ENCODE results near the gene TAS2R14.

The TAS2R14 gene

DNA sequence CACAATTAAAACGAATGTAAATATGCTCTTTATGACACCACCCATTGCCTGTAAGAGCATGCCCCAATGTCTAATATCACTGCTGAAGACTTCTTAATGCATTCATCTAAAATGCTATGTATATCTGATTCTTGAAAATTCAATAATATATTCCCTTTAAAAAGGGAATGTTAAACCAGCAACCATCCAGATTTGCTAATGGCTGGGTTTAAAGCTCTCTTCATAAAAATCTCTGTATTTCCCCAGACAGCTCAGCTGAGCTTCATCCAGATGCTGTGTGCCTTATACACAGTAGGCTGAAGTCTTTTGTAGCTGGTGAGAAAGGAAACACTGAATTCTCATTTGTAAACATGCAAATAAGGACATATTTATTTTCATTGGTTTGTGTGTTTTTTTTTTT is at the start of gene TAS2R14:
Gene TAS2R14 (minus strand): TSS at position 101 of the 400 bp plus-strand sequence. CDS start 56 bp downstream, at position 45.
- no peak for TF ChIP-seq CTCF (IDR thresholded peaks at IDR 0.05; ENCODE audit: control insufficient read depth, insufficient read depth, low read depth, low read length, missing control alignments)
- no peak for DNase-seq (ENCODE audit: low read depth)
- no peak within 1 kb of the TSS for H3K4me3 ChIP-seq (ENCODE audit: control insufficient read depth, low read depth, low read length)

DNA sequence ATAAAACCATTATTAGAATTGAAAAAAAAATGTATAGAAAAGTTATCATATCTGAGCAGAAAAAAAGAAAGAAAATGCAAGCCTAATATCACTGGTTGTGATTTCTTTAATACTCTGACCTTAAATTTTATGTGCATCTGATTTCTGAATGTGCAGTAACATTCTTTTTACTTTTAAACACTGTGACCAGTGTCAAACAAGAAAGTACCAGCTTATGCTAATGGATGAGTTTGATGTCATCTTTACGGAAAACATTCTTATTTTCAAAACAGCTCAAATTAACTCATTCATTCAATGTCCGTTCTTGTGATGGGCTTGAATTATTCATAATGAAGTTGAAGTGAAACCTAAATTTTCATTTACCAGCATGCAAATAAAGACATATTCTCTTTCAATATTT is 47.7 kb upstream of the TAS2R14 start, which contains the start of gene TAS2R50:
Gene TAS2R50 (minus strand): TSS at position 101 of the 400 bp plus-strand sequence. CDS start 52 bp downstream, at position 49.
- no peak for DNase-seq (ENCODE audit: low read depth)
- H3K4me3 ChIP-seq (ENCODE audit: control insufficient read depth, low read depth, low read length), result no peak within 1 kb of the TSS
- no peak for TF ChIP-seq CTCF (IDR thresholded peaks at IDR 0.05; ENCODE audit: control insufficient read depth, insufficient read depth, low read depth, low read length, missing control alignments)

DNA sequence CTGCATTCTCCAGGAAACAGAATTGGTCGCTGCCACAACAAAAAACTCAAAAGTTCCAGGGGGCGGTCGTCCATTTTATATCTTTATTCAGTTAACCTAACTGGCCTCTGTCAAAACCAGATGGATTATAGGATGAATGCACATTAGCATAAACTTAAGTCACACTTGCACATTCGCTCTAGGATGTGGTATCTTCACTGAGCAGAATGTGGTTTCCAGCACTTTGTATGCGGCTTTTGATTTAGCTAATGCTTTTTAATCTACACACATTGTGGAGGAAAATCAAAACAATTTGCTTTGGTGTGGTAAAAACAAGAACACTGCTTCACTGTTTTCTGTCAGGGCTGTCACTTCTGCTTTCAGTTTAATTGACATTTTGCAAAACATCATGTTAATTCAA is 43.2 kb upstream of the TAS2R14 start:
- no peak for DNase-seq (ENCODE audit: low read depth)
- no peak for TF ChIP-seq CTCF (IDR thresholded peaks at IDR 0.05; ENCODE audit: control insufficient read depth, insufficient read depth, low read depth, low read length, missing control alignments)
- H3K4me3 ChIP-seq (ENCODE audit: control insufficient read depth, low read depth, low read length), result no peak overlapping the region

- H3K4me3 ChIP-seq (ENCODE audit: control insufficient read depth, low read depth, low read length), result no peak overlapping the region
- no peak for DNase-seq (ENCODE audit: low read depth)
- no peak for TF ChIP-seq CTCF (IDR thresholded peaks at IDR 0.05; ENCODE audit: control insufficient read depth, insufficient read depth, low read depth, low read length, missing control alignments)
Measured at GRCh38 chr12:10974965-10975364, 35.9 kb upstream of the TAS2R14 start.

- no peak overlapping the region for H3K4me3 ChIP-seq (ENCODE audit: control insufficient read depth, low read depth, low read length)
- TF ChIP-seq CTCF (IDR thresholded peaks at IDR 0.05; ENCODE audit: control insufficient read depth, insufficient read depth, low read depth, low read length, missing control alignments), result no peak
- peak; percentile 25 for DNase-seq (ENCODE audit: low read depth)
Measured at GRCh38 chr12:10968765-10969456, 29.8 kb upstream of the TAS2R14 start.

GRCh38 chr12:10967409-10967808 is 28.3 kb upstream of the TAS2R14 start:
- peak; percentile 59 for DNase-seq (ENCODE audit: low read depth)
- no peak overlapping the region for H3K4me3 ChIP-seq (ENCODE audit: control insufficient read depth, low read depth, low read length)

More at GRCh38 chr12:10967409-10967808, 28.3 kb upstream of the TAS2R14 start:
- no peak for TF ChIP-seq CTCF (IDR thresholded peaks at IDR 0.05; ENCODE audit: control insufficient read depth, insufficient read depth, low read depth, low read length, missing control alignments)
